ENCODE results near the gene FAM186B.
A peak's percentile ranks its signal among the peaks of the same experiment; 100 is the strongest.
"Not testable (repeated sequence)": the region's sequence is repeated elsewhere in the genome, so short reads cannot be mapped to it uniquely, and the experiment has no call there.

The FAM186B gene

DNA sequence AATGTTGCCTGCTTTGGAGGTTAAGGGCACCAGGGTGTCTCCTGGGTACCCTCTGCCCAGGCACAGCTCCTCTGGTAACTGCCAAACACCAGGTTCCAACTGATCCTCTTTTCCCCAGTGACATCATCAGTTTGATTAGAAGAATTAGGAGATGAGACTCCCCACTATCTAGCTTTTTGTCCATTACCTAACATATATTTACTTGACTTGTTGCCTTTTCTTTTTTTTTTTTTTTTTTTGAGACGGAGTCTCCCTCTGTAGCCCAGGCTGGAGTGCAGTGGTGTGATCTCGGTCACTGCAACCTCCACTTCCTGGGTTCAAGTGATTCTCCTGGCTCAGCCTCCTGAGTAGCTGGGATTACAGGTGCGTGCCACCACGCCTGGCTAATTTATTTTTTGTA lies at the start of gene FAM186B:
Gene FAM186B (minus strand): TSS at position 101 of the 400 bp plus-strand sequence. CDS start 162 bp downstream, outside the sequence.
- not testable (repeated sequence) for DNase-seq

- no peak for DNase-seq
Observed at GRCh38 chr12:49654715-49655114, 49.3 kb upstream of the FAM186B start.

GRCh38 chr12:49652921-49653520 lies 47.6 kb upstream of the FAM186B start:
- DNase-seq, result no peak

GRCh38 chr12:49651855-49652254 lies 46.4 kb upstream of the FAM186B start:
- DNase-seq, result peak; percentile 42

DNA sequence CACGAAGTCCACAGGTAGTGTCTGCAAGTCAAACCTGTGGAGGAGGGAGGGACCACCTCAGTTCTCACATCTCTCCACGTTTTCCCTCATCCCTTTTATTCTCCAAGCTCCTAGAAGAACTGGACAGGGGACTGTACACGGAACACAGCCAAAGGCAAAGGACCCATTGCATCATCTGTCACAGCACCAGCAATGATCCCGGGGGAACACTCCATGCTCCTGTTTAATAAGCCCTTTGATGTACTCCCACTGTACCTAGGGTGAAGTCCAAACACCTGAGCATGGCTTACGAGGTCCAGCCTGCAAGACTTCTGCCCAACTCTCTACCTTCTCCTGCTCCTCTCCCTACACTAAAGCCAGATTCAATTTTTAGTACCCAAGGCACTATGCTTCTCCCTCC lies 44.5 kb upstream of the FAM186B start:
- DNase-seq, result no peak

- DNase-seq, result no peak
Observed at GRCh38 chr12:49649445-49649844, 44.0 kb upstream of the FAM186B start.

DNA sequence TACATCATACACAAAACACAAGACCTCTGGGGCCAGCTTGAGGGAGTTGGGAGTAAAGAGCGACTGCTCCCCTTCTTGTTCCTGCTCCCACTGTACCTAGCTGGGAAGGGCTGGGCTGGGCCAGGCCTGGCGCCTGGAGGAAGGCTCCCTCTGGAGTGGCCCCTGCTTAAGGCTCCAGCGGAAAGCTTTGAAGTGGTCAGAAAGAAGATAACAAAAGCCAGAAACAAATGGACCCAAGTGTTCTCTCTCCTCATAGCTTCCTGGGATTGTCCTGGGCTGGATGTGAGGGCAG lies 43.2 kb upstream of the FAM186B start:
- DNase-seq, result no peak

DNA sequence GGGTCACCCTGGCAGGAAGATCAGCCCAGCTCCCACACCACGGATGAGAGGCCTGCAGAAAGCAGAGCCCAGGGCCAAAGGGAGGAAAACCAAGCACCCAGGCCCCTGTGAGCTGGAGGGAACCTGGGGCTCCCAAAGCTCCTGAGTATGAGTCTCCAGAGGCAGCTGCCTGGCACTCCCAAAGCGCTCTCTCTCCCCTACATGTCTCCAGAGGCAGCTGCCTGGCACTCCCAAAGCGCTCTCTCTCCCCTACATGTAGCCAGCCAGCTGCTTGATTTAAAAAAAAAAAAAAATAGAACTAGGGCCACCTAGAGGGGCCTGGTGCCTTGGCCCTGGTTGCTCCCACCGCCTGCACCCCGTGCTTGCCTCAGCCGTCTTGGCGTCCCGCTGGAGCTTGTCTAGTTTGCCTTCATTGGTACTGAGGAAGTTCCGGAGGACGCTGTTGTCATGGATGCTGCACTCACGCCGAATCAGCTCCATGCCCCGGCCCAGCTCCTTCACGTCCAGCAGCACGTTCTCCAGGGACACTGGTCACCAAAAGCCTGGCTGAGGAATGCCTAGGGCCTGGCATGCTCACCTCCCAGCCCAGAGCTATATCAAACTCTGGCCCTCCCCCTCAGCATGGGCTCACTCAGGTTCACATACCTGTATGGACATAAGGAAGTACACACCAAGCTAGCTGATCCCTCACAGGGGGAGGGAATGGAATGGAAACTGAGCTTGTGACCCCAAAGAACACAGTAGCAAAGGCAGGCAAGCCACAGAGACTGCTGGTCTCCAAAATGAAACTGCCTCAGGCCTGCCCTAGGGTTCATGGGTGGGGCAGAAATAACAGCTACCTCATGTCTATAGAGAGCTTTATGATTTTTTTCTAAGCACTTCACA lies 42.6 kb upstream of the FAM186B start:
- no peak for DNase-seq

GRCh38 chr12:49646871-49647654 lies 41.6 kb upstream of the FAM186B start:
- no peak for DNase-seq

DNA sequence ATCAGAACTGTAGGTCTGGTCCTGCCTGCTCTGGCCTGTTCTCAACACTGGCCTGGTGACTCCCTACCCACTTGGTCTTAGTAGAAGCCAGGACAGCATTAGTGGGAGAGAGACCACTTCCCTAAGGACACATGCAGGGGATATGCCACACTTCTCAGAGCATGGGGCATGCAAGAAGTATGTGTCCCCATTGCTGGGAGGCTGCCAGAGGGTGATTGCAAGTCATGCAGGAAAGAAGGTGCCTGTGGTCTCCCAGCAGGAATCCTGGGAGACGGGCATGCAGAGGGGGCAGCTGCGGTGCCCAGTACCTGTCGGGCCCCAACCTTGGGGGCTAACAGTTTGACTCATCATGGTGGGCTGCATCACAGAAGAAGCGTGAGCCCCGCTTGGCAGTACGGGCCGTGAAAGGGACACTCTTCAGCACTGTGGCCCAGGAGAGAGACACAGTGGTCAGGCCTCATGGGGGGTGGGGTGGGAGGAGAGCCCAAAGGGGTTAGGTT lies 40.9 kb upstream of the FAM186B start:
- DNase-seq, result no peak

- no peak for DNase-seq
Observed at GRCh38 chr12:49645146-49646039, 40.0 kb upstream of the FAM186B start.

DNA sequence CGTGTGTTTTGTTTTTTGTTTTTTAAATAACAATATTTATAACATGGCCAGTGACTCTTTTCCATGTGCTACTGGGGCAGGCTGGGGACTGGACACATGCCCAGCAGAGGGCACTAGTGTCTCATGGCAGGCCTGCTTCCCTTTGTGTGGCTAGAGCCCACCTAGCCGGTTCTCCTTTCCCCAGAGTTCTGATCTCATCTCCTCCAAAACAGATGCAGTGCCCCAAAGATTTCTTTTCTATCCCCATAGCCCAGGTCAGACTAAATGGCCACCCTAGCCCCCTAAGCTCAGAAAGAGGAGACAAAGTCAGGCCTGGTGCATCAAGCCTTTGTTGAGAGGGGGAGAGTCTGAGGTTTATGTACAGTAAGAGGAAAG lies 39.2 kb upstream of the FAM186B start:
- peak; percentile 79 for DNase-seq

GRCh38 chr12:49643961-49644619 lies 38.7 kb upstream of the FAM186B start:
- no peak for DNase-seq

GRCh38 chr12:49643135-49643534 lies 37.7 kb upstream of the FAM186B start:
- DNase-seq, result no peak

DNA sequence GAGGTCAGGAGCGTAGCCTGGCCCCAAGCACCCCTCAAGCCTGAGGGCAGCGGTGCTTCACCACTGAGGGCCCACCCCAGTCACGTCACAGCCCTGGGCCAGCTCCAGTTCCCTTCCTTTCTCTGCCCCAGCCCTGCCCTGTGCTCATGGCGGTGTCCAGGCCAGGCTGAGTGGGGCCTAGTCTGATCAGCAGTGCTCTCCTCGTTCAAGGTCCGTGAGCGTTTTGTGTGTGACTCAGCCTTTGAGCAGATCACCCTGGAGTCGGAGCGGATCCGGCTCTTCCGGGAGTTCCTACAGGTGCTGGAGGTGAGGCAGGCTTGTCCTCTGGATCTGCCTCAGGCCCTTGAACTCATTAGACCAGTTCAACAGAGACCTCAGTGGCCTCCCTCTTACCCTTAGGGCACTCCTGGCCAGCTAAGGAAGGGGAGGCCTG lies 36.9 kb upstream of the FAM186B start:
- no peak for DNase-seq

DNA sequence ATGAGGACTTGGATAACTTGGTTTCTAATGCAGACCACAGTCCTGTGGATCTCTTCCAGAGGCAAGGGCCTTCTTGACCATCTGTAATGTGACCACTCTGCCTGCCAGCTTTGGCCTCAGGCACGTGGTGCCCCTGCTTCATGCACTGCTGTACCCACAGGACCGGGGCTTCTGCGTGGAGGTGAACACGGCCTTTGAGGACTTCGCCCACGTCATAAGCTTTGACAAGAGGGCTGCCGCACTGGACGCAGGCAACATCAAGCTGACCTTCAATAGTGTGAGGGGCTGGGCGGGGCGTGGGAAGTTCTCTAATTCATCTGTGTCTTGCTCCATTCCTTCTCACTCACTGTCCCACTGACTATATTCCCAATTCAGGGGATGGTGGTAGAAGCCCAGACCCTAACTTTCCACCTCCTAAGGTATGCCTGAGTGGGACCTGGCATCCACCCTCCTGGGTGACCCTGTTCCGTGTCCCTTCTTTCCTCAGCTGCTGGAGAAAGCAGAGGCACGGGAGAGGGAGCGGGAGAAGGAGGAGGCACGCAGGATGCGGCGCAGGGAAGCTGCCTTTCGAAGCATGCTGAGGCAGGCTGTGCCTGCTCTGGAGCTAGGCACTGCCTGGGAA lies 36.4 kb upstream of the FAM186B start:
- no peak for DNase-seq

- peak; percentile 82 for DNase-seq
Observed at GRCh38 chr12:49636979-49637755, 31.7 kb upstream of the FAM186B start.

DNA sequence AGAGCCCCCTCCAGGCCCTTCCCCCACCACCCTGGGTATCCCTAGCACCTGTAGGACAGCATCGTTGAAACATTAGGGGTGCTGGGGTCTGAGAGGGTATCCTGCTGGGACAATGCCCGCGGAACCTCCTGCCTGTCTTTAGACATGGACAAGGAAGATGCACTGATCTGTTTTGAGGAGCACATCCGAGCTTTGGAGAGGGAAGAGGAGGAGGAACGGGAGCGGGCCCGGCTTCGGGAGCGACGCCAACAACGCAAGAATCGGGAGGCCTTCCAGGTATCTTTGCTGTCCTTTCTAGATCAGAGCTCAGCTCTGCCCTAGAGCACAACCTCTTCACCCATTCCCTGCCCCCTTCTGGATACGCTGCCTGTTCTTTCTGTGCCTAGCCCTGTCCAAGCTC lies 31.1 kb upstream of the FAM186B start:
- DNase-seq, result no peak

GRCh38 chr12:49635656-49636055 lies 30.2 kb upstream of the FAM186B start:
- no peak for DNase-seq

DNA sequence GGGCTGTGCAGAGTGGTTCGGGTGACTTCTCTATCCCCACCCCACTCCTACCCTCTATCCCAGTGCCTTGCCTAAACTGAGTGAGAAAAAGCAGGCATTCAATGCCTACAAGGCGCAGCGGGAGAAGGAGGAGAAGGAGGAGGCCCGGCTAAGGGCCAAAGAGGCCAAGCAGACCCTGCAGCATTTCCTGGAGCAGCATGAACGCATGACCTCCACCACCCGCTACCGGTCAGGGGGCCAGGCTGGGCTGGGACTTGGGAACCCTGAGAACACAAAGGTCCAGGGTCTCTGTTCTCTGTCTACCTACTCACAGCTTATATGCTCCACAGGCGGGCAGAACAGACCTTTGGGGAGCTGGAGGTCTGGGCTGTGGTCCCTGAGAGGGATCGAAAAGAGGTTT lies 29.6 kb upstream of the FAM186B start:
- DNase-seq, result no peak

Data from NCI-H69 (cell line).